HG02885 (cell line): ENCODE results near the gene APOBEC3H.
"Not testable (repeated sequence)": the region's sequence is repeated elsewhere in the genome, so short reads cannot be mapped to it uniquely, and the experiment has no call there.

Source experiments
- ATAC-seq: cut with Tn5 transposase; IDR thresholded peaks from one replicate; pipeline ENCODE4 v1.9.1; 2021; ENCODE audit warnings: mild to moderate bottlenecking; ENCODE audit not compliant: unreplicated experiment, poor library complexity

The APOBEC3H gene

GRCh38 chr22:39097098-39098020 lies at the start of gene APOBEC3H:
APOBEC3H (plus strand) TSS chr22:39097244; CDS start chr22:39100279, 3,035 bp downstream.
- ATAC-seq: no peak

- ATAC-seq: not testable (repeated sequence)
Observed at GRCh38 chr22:39049486-39049885, 47.6 kb upstream of the APOBEC3H start.

GRCh38 chr22:39051844-39052495 lies 45.1 kb upstream of the APOBEC3H start:
- ATAC-seq: not testable (repeated sequence)

GRCh38 chr22:39055658-39056057 lies 41.4 kb upstream of the APOBEC3H start:
- no peak for ATAC-seq

GRCh38 chr22:39061290-39061689 lies 35.8 kb upstream of the APOBEC3H start:
- ATAC-seq: not testable (repeated sequence)

GRCh38 chr22:39061951-39062350 lies 35.1 kb upstream of the APOBEC3H start:
- not testable (repeated sequence) for ATAC-seq

- ATAC-seq: not testable (repeated sequence)
Observed at GRCh38 chr22:39063904-39064303, 33.1 kb upstream of the APOBEC3H start.

GRCh38 chr22:39066442-39067276 lies 30.4 kb upstream of the APOBEC3H start:
- peak; percentile 51 for ATAC-seq

GRCh38 chr22:39068033-39068785 lies 28.8 kb upstream of the APOBEC3H start:
- no peak for ATAC-seq

GRCh38 chr22:39070186-39070585 lies 26.9 kb upstream of the APOBEC3H start:
- ATAC-seq: no peak

- not testable (repeated sequence) for ATAC-seq
Observed at GRCh38 chr22:39072581-39072981, 24.5 kb upstream of the APOBEC3H start.

- ATAC-seq: no peak
Observed at GRCh38 chr22:39073981-39074380, 23.1 kb upstream of the APOBEC3H start.

- ATAC-seq: not testable (repeated sequence)
Observed at GRCh38 chr22:39076155-39077025, 20.7 kb upstream of the APOBEC3H start.

GRCh38 chr22:39077026-39077840 lies 19.8 kb upstream of the APOBEC3H start, which contains the start of gene APOBEC3G:
APOBEC3G (plus strand) TSS chr22:39077275; CDS start chr22:39077362, 87 bp downstream.
- peak; percentile 76 for ATAC-seq

GRCh38 chr22:39077912-39078311 lies 19.1 kb upstream of the APOBEC3H start:
- not testable (repeated sequence) for ATAC-seq

- no peak for ATAC-seq
Observed at GRCh38 chr22:39078329-39078728, 18.7 kb upstream of the APOBEC3H start.

- ATAC-seq: not testable (repeated sequence)
Observed at GRCh38 chr22:39079054-39079637, 17.9 kb upstream of the APOBEC3H start.
